ENCODE data around the gene PEX11B. TPM values are rescaled to one million over a fixed set of nuclear protein-coding genes. Genes with fewer than 3 reads are reported as not detected.

The PEX11B gene
- total RNA-seq, 4 donors from 2014 or later, result 19.3 to 30.8 (median 25.1) TPM

- no peaks in the 10 kb centered on the region for H3K27me3 ChIP-seq
- H3K27ac ChIP-seq, result no peak overlapping the region
- no peak for DNase-seq
- intact Hi-C loops (cut with DNase I), result no loop called here
- WGBS, 2 donors, result 67 to 69% methylated on average over 5 of the region's 5 CpGs
- H3K36me3 ChIP-seq, result peaks cover 0 to 35% (median 0%) of the 10 kb centered on the region in 3 donors
- peaks cover 4 to 8% (median 7%) of the 10 kb centered on the region in 3 donors for H3K4me1 ChIP-seq
- H3K9me3 ChIP-seq, result no peaks in the 10 kb centered on the region
- H3K4me3 ChIP-seq, result no peak overlapping the region
- TF ChIP-seq POLR2A (IDR thresholded peaks at IDR 0.05) (no peak), CTCF (IDR thresholded peaks at IDR 0.05) (no peak)
Observed at GRCh38 chr1:145863282-145864018, 55.1 kb downstream of the PEX11B start.

Other genes with a start within 250 kb of the PEX11B start
- under 1 TPM in 1 of 4 donors, not detected in 3; 0.19 TPM for gene PDZK1, start 211.3 kb downstream of the PEX11B start, total RNA-seq
- not detected for gene CD160, start 199.2 kb downstream of the PEX11B start, total RNA-seq
- 10 to 100 TPM in 1 of 4 donors, 1 to 10 TPM in 3; 4.3 to 17.5 (median 6.1) TPM for gene RNF115, start 94.6 kb downstream of the PEX11B start, total RNA-seq
- gene POLR3C, start 94.5 kb downstream of the PEX11B start, total RNA-seq, result 10 to 100 TPM; 15.0 to 31.7 (median 21.0) TPM
- gene NUDT17, start 73.1 kb downstream of the PEX11B start, total RNA-seq, result 1 to 10 TPM; 1.1 to 3.8 (median 1.8) TPM
- gene PIAS3, start 59.6 kb downstream of the PEX11B start, total RNA-seq, result 10 to 100 TPM; 20.9 to 51.8 (median 38.2) TPM
- gene ANKRD35, start 32.9 kb downstream of the PEX11B start, total RNA-seq, result 10 to 100 TPM in 2 of 4 donors, 1 to 10 TPM in 2; 9.0 to 22.4 (median 10.9) TPM
- gene ITGA10, start 8.7 kb downstream of the PEX11B start, total RNA-seq, result 1 to 10 TPM in 3 of 4 donors, under 1 TPM in 1; 0.83 to 7.2 (median 1.5) TPM
- 100 to 1,000 TPM; 155 to 229 (median 200) TPM for gene RBM8A, start 8.8 kb upstream of the PEX11B start, total RNA-seq
- 10 to 100 TPM in 1 of 4 donors, 1 to 10 TPM in 3; 1.9 to 12.2 (median 5.9) TPM for gene LIX1L, start 39.3 kb upstream of the PEX11B start, total RNA-seq
- under 1 TPM; 0.04 to 0.67 (median 0.30) TPM for gene ANKRD34A, start 45.9 kb upstream of the PEX11B start, total RNA-seq
- gene POLR3GL, start 46.0 kb upstream of the PEX11B start, total RNA-seq, result 10 to 100 TPM in 2 of 4 donors, 1 to 10 TPM in 2; 2.9 to 15.9 (median 9.8) TPM
- 100 to 1,000 TPM in 3 of 4 donors, 10 to 100 TPM in 1; 94.9 to 942 (median 328) TPM for gene TXNIP, start 77.9 kb upstream of the PEX11B start, total RNA-seq
- not detected for gene HJV, start 103.0 kb upstream of the PEX11B start, total RNA-seq
- 1 to 10 TPM in 3 of 4 donors, under 1 TPM in 1; 0.72 to 2.9 (median 1.1) TPM for gene NBPF10, start 226.1 kb upstream of the PEX11B start, total RNA-seq

Measured in esophagus squamous epithelium (tissue), 5 donors.